ENCODE results near the gene EMD.

Gene EMD

GRCh38 chrX:154352012-154352401 lies 27.1 kb upstream of the EMD start:
- H3K4me3 ChIP-seq (replicated peaks; ENCODE audit: low read depth, low read length): no peak overlapping the region
- TF ChIP-seq, protein P1, sequence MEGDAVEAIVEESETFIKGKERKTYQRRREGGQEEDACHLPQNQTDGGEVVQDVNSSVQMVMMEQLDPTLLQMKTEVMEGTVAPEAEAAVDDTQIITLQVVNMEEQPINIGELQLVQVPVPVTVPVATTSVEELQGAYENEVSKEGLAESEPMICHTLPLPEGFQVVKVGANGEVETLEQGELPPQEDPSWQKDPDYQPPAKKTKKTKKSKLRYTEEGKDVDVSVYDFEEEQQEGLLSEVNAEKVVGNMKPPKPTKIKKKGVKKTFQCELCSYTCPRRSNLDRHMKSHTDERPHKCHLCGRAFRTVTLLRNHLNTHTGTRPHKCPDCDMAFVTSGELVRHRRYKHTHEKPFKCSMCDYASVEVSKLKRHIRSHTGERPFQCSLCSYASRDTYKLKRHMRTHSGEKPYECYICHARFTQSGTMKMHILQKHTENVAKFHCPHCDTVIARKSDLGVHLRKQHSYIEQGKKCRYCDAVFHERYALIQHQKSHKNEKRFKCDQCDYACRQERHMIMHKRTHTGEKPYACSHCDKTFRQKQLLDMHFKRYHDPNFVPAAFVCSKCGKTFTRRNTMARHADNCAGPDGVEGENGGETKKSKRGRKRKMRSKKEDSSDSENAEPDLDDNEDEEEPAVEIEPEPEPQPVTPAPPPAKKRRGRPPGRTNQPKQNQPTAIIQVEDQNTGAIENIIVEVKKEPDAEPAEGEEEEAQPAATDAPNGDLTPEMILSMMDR (IDR thresholded peaks at IDR 0.05; ENCODE audit: low read length, missing control alignments): no peak
- DNase-seq (ENCODE audit: low read depth): no peak

- no peak overlapping the region for H3K4me3 ChIP-seq (replicated peaks; ENCODE audit: low read depth, low read length)
- DNase-seq (ENCODE audit: low read depth): no peak
- TF ChIP-seq, protein P1 (IDR thresholded peaks at IDR 0.05; ENCODE audit: low read length, missing control alignments): no peak
Measured at GRCh38 chrX:154352466-154352865, 26.6 kb upstream of the EMD start.

DNA sequence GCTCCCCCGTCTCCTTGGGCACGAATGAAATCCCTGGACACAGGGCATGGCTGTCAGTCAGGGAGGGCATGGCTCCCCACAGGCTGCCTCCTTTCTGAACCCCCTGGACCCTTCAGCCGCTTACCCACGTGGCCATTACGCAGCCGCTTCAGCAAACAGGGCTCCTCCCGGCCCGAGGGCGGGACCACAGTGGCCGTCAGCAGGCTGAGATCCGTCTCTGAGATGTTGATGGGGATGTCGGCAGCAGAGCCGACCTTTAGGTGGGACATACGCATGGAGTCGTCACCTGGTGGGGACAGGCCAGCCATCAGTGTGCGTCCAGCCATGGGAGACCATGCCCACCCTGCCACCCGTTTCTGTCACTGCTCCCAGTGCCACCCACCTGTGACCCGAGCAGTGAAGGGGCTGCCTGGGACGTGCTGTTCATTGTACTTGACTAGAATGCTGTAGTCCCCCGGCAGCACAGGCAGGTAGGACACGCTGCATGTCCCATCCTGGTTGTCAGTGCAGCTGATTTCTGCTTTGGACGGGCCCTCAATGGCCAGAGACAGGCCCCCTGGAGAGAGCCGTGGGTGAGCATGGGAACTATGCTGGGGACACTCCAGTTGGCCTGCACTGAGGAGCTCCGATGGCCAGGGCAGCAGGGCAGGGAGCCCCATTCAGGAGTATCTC lies 25.8 kb upstream of the EMD start:
- no peak for DNase-seq (ENCODE audit: low read depth)
- H3K4me3 ChIP-seq (replicated peaks; ENCODE audit: low read depth, low read length): no peak overlapping the region
- TF ChIP-seq, protein P1 (IDR thresholded peaks at IDR 0.05; ENCODE audit: low read length, missing control alignments): no peak

DNA sequence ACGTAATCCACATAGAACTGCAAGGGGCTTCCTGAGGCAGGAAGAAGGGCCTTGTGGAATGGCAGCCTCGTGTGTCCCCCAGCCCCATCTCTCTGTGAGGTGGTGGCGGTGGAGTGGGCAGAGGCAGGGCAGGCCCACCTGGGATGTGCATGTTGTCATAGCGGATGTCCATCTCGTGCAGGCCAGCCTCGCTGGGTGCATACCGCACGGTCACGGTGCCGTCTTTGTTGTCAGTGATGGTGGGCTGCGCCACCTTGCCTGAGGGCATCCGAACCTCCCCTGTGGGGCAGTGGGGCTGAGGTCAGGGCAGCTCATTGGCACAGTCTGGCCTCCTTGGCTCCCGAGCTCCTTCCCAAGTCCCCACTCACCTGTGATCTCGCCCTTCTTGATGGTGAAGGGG lies 25.1 kb upstream of the EMD start:
- no peak for DNase-seq (ENCODE audit: low read depth)
- TF ChIP-seq, protein P1 (IDR thresholded peaks at IDR 0.05; ENCODE audit: low read length, missing control alignments): no peak
- H3K4me3 ChIP-seq (replicated peaks; ENCODE audit: low read depth, low read length): no peak overlapping the region

DNA sequence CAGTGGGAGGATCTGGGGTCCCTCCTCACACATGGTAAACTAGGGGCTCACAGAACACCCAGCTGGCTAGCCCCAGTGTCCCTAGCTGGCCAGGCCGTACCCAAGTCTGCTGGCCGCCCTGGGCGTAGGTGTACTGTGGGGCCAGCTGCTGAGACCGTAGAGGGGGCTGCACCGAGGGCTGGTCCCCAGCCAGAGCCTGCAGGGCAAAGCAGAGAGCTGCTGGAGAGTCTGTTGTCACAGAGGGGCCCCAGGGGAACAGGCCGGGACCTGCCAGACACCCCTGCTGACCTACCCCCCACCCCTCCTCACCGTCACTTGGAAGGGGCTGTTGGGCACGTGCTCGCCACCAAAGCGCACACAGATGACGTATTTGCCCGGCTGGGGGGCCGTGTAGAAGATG lies 24.6 kb upstream of the EMD start:
- no peak overlapping the region for H3K4me3 ChIP-seq (replicated peaks; ENCODE audit: low read depth, low read length)
- TF ChIP-seq, protein P1 (IDR thresholded peaks at IDR 0.05; ENCODE audit: low read length, missing control alignments): no peak
- DNase-seq (ENCODE audit: low read depth): no peak

DNA sequence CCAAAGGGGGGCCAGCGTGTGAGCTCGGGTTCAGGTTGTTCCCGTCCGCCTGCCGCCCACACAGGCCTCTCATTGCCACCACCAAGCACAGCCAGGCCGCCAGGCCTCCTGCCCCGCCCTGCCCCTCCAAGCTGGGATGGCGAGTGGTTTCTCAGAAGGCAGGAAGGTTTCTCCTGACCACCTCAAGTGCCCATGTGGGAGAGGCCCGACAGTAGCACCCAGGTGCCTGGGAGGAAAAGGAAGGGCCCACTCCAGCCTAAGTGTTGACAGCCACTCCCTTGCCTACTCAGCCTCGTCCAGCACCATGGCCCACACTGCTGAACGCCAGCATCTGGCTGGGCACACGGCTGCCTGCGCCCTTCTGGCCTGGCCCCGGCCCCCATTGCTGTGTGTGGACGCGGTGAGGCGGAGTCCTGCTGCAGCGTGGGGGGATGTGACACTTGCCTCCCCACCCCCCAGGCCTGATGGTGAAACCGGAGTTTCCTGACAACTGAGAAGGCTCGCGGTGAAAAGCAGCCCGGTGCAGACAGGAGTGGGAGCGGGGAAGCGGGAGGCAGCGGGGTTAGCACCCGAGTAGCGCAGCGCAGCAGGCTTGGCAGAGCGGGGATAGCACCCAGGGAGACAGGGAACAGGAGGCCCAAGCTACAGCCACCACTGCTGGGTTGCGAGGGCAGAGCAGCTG lies 23.9 kb upstream of the EMD start:
- TF ChIP-seq, protein P1 (IDR thresholded peaks at IDR 0.05; ENCODE audit: low read length, missing control alignments): no peak
- H3K4me3 ChIP-seq (replicated peaks; ENCODE audit: low read depth, low read length): no peak overlapping the region

DNA sequence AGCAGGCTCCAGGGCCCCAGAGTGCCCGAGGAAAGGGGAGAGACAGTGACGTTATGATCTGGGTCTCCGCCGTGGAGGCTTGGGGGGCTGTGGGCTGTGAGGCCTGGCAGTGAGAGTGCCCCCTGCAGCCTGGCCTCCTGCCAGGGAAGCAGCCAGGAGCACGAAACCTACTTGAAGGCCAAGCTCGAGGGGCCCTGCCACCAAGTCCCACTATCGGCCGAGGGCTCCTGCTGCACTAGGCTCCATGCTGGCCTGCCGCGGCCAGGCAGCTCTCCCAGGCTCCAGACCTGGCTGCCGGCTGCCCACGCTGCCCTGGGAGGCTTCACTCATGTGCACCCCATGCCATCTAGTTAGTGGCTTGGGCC lies 23.3 kb upstream of the EMD start:
- no peak for DNase-seq (ENCODE audit: low read depth)
- TF ChIP-seq, protein P1 (IDR thresholded peaks at IDR 0.05; ENCODE audit: low read length, missing control alignments): no peak
- no peak overlapping the region for H3K4me3 ChIP-seq (replicated peaks; ENCODE audit: low read depth, low read length)

More for the DNA sequence above, 23.9 kb upstream of the EMD start:
- no peak for DNase-seq (ENCODE audit: low read depth)

Measured in fibroblast of pulmonary artery (primary cell).